ENCODE data around the gene SCN5A.

- TF ChIP-seq ZNF274 (CRISPR knock-in tag; IDR thresholded peaks at IDR 0.05) = no peak
- TF ChIP-seq RFX5 (IDR thresholded peaks at IDR 0.05; ENCODE audit: low read depth, low read length) = no peak
- no peak for TF ChIP-seq REST (IDR thresholded peaks at IDR 0.05; ENCODE audit: borderline replicate concordance in 1 of 2, low read depth in 1 of 2, low read length in 2 of 2)
- TF ChIP-seq, protein P1, sequence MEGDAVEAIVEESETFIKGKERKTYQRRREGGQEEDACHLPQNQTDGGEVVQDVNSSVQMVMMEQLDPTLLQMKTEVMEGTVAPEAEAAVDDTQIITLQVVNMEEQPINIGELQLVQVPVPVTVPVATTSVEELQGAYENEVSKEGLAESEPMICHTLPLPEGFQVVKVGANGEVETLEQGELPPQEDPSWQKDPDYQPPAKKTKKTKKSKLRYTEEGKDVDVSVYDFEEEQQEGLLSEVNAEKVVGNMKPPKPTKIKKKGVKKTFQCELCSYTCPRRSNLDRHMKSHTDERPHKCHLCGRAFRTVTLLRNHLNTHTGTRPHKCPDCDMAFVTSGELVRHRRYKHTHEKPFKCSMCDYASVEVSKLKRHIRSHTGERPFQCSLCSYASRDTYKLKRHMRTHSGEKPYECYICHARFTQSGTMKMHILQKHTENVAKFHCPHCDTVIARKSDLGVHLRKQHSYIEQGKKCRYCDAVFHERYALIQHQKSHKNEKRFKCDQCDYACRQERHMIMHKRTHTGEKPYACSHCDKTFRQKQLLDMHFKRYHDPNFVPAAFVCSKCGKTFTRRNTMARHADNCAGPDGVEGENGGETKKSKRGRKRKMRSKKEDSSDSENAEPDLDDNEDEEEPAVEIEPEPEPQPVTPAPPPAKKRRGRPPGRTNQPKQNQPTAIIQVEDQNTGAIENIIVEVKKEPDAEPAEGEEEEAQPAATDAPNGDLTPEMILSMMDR (CRISPR knock-in tag; IDR thresholded peaks at IDR 0.05) = no peak
- TF ChIP-seq ZC3H4 (CRISPR knock-in tag; IDR thresholded peaks at IDR 0.05; ENCODE audit: borderline replicate concordance) = no peak
- TF ChIP-seq FOXJ3 (CRISPR knock-in tag; IDR thresholded peaks at IDR 0.05; ENCODE audit: borderline replicate concordance) = no peak
- TF ChIP-seq TCF7L2 (IDR thresholded peaks at IDR 0.05; ENCODE audit: low read depth, low read length) = no peak
- TF ChIP-seq ZNF672 (CRISPR knock-in tag; IDR thresholded peaks at IDR 0.05) = no peak
- TF ChIP-seq NFKBIZ (CRISPR knock-in tag; IDR thresholded peaks at IDR 0.05) = no peak
- TF ChIP-seq ERF (CRISPR knock-in tag; IDR thresholded peaks at IDR 0.05) = no peak
- TF ChIP-seq CREM (IDR thresholded peaks at IDR 0.05) = no peak
- no peak for TF ChIP-seq CREM (CRISPR knock-in tag; IDR thresholded peaks at IDR 0.05)
These were observed 103.9 kb downstream of the SCN5A start for GRCh38 chr3:38545550-38545949.
